Daoy (cell line): ENCODE measurements around the gene GTF3C1. TPM values are rescaled to one million over a fixed set of nuclear protein-coding genes. Genes with fewer than 3 reads are reported as not detected.

ENCODE experiments used
- DNase-seq: peaks from one replicate; pipeline ENCODE4 v3.0.0-alpha.2; 2015; ENCODE audit warnings: low read depth
- total RNA-seq: library from RNA; depleted of rRNA; stranded (reverse); fragments of >200 nt; shearing (Covaris generic); gene quantifications from 2 replicates; pipeline ENCODE4 v1.2.3, GENCODE V29; 2014

The GTF3C1 gene
- total RNA-seq, 1 experiment from 2014 or later, result 46.9 TPM

- no peak for DNase-seq
Measured at GRCh38 chr16:27561216-27561615, 11.5 kb upstream of the GTF3C1 start.

GRCh38 chr16:27558932-27559331 is 9.2 kb upstream of the GTF3C1 start:
- no peak for DNase-seq

GRCh38 chr16:27558434-27558833 is 8.7 kb upstream of the GTF3C1 start:
- no peak for DNase-seq

GRCh38 chr16:27556471-27556870 is 6.8 kb upstream of the GTF3C1 start:
- DNase-seq, result no peak

GRCh38 chr16:27551036-27551435 is 1.3 kb upstream of the GTF3C1 start:
- DNase-seq, result no peak

- DNase-seq, result no peak
Measured at GRCh38 chr16:27550582-27550920, 838 bp upstream of the GTF3C1 start.

- DNase-seq, result no peak
Measured at GRCh38 chr16:27549464-27549745, 308 bp downstream of the GTF3C1 start.

GRCh38 chr16:27547851-27548250 is 1.9 kb downstream of the GTF3C1 start:
- no peak for DNase-seq

- peak; percentile 64 for DNase-seq
Measured at GRCh38 chr16:27547134-27547533, 2.6 kb downstream of the GTF3C1 start.

GRCh38 chr16:27544671-27545070 is 5.0 kb downstream of the GTF3C1 start:
- DNase-seq, result no peak

GRCh38 chr16:27543801-27544200 is 5.9 kb downstream of the GTF3C1 start:
- no peak for DNase-seq

- no peak for DNase-seq
Measured at GRCh38 chr16:27539636-27540035, 10.1 kb downstream of the GTF3C1 start.

- DNase-seq, result no peak
Measured at GRCh38 chr16:27539120-27539519, 10.6 kb downstream of the GTF3C1 start.

GRCh38 chr16:27538528-27538927 is 11.2 kb downstream of the GTF3C1 start:
- no peak for DNase-seq

- no peak for DNase-seq
Measured at GRCh38 chr16:27534256-27534655, 15.5 kb downstream of the GTF3C1 start.

- DNase-seq, result no peak
Measured at GRCh38 chr16:27531826-27532800, 17.6 kb downstream of the GTF3C1 start.

- no peak for DNase-seq
Measured at GRCh38 chr16:27531186-27531585, 18.5 kb downstream of the GTF3C1 start.

GRCh38 chr16:27529962-27530361 is 19.8 kb downstream of the GTF3C1 start:
- DNase-seq, result peak; percentile 92

GRCh38 chr16:27528294-27528693 is 21.4 kb downstream of the GTF3C1 start:
- no peak for DNase-seq

GRCh38 chr16:27526180-27526579 is 23.5 kb downstream of the GTF3C1 start:
- no peak for DNase-seq

GRCh38 chr16:27522173-27522707 is 27.5 kb downstream of the GTF3C1 start:
- no peak for DNase-seq

GRCh38 chr16:27520982-27521673 is 28.6 kb downstream of the GTF3C1 start:
- peak; percentile 22 for DNase-seq

GRCh38 chr16:27518226-27518625 is 31.5 kb downstream of the GTF3C1 start:
- DNase-seq, result no peak
